GM12878 (cell line): ENCODE measurements around the gene CGA. TPM values are rescaled to one million over a fixed set of nuclear protein-coding genes. Genes with fewer than 3 reads are reported as not detected.
A peak's percentile ranks its signal among the peaks of the same experiment; 100 is the strongest.
"Not testable (repeated sequence)": the region's sequence is repeated elsewhere in the genome, so short reads cannot be mapped to it uniquely, and the experiment has no call there.

Experiments
- ATAC-seq: fragments of 200-7000 bp; cut with Tn5 transposase; 3 replicates; pipeline ENCODE4 v1.9.1; 2020; ENCODE audit warnings: mild to moderate bottlenecking, moderate library complexity
- Bru-seq: library from RNA; stranded (reverse); fragments of 400-500 nt; gene quantifications from one replicate; lab custom pipeline; 2021; lab: Mats Ljungman, UMichigan
- BruChase-seq, 2 experiments: library from RNA; stranded (reverse); fragments of 400-500 nt; gene quantifications; one replicate each; lab custom pipeline; 2021; lab: Mats Ljungman, UMichigan
- BruUV-seq: library from RNA; stranded (reverse); fragments of 400-500 nt; replicated peaks from 2 replicates; lab custom pipeline; 2021; lab: Mats Ljungman, UMichigan
- CTCF ChIA-PET: fragments of 300-600 bp; sonication (Branson Sonifier 250); formaldehyde crosslinking; extraction: SDS; loops from one replicate; lab custom pipeline; 2021; ENCODE audit warnings: inconsistent platforms; lab: Yijun Ruan, JAX
- POLR2A ChIA-PET: fragments of 350-600 bp; formaldehyde crosslinking; extraction: SDS; loops from one replicate; lab custom pipeline; 2021; ENCODE audit warnings: inconsistent platforms; lab: Charles Lee
- RAD21 ChIA-PET: fragments of 300-600 bp; sonication (Branson Sonifier 250); formaldehyde crosslinking; loops from one replicate; lab custom pipeline; 2023; ENCODE audit warnings: antibody characterized with exemption; ENCODE audit not compliant: unreplicated experiment; lab: Charles Lee
- SMC1A ChIA-PET: fragments of 300-600 bp; sonication (Branson Sonifier 250); formaldehyde crosslinking; loops from one replicate; lab custom pipeline; 2023; ENCODE audit not compliant: unreplicated experiment, uncharacterized antibody; lab: Charles Lee
- DNase-seq: peaks from one replicate; pipeline ENCODE4 v3.0.0-alpha.2; 2011; ENCODE audit warnings: low read depth, low spot score
- FAIRE-seq: peaks from 3 replicates; lab custom pipeline; 2011; peaks lifted over from hg19 to GRCh38; lab: Jason Lieb, UNC
- H2AFZ ChIP-seq: 2 replicates; pipeline ENCODE4 v1.6.0; 2011; ENCODE audit warnings: low read depth, low read length, control low read depth; ENCODE audit not compliant: control insufficient read depth
- H3K27ac ChIP-seq: 2 replicates; pipeline ENCODE4 v1.5.1; 2011; ENCODE audit warnings: control low read depth; ENCODE audit not compliant: control insufficient read depth, insufficient read depth
- H3K27me3 ChIP-seq, 2 experiments: replicated peaks in 1 of 2; 2 replicates each; pipeline versions ENCODE4 v1.6.0 to v1.6.1; 2011; ENCODE audit warnings: low read length in 1 of 2; ENCODE audit not compliant: control insufficient read depth in 2 of 2, insufficient read depth in 2 of 2
- H3K36me3 ChIP-seq, 2 experiments: 2 replicates each; pipeline ENCODE4 v1.5.1; 2011; ENCODE audit warnings: low read length in 1 of 2; ENCODE audit not compliant: control insufficient read depth in 2 of 2, insufficient read depth in 2 of 2
- H3K4me1 ChIP-seq: 2 replicates; pipeline ENCODE4 v1.6.1; 2011; ENCODE audit warnings: mild to moderate bottlenecking, low read length, moderate library complexity, mixed read lengths; ENCODE audit not compliant: control insufficient read depth, insufficient read depth
- H3K4me2 ChIP-seq: 2 replicates; pipeline ENCODE4 v1.6.0; 2011; ENCODE audit warnings: control low read depth; ENCODE audit not compliant: control insufficient read depth, insufficient read depth
- H3K4me3 ChIP-seq: fragments of 200-600 bp; sonication (generic); 2 replicates; pipeline ENCODE4 v1.5.1; 2016
- H3K79me2 ChIP-seq: 2 replicates; pipeline ENCODE4 v1.6.0; 2011; ENCODE audit warnings: low read length; ENCODE audit not compliant: control insufficient read depth, insufficient read depth
- H3K9ac ChIP-seq: 2 replicates; pipeline ENCODE4 v1.8.0; 2011; ENCODE audit warnings: low read length, control low read depth, mixed read lengths; ENCODE audit not compliant: control insufficient read depth, insufficient read depth
- H3K9me3 ChIP-seq: replicated peaks from 3 replicates; pipeline ENCODE4 v1.5.1; 2011; ENCODE audit warnings: mild to moderate bottlenecking, low read length; ENCODE audit not compliant: control insufficient read depth, insufficient read depth
- H4K20me1 ChIP-seq: 2 replicates; pipeline ENCODE4 v1.6.0; 2011; ENCODE audit not compliant: control insufficient read depth, insufficient read depth
- CREM ChIP-seq: IDR thresholded peaks from 2 replicates; pipeline ENCODE4 v1.6.1; 2014; ENCODE audit warnings: antibody characterized with exemption, low read depth
- EP300 ChIP-seq, 2 experiments: fragments of 150-350 bp in 1 of 2; IDR thresholded peaks; 2 replicates each; pipeline ENCODE4 v1.6.1; 2011 to 2012; ENCODE audit warnings: low read depth in 2 of 2, low read length in 2 of 2, borderline replicate concordance in 1 of 2, improper control_type of control experiment in 1 of 2, inconsistent platforms in 1 of 2; ENCODE audit not compliant: control insufficient read depth in 1 of 2
- WGBS: methylation state at CpG from one replicate; pipeline ENCODE4 v1.1.6; 2016; ENCODE audit warnings: low lambda C conversion rate; ENCODE audit not compliant: insufficient replicate concordance, insufficient coverage; ENCODE audit errors: missing lambda C conversion rate; 5-methylcytosine and 5-hydroxymethylcytosine counted together
- in situ Hi-C: fragments of 300-500 bp; cut with MboI; formaldehyde crosslinking; loops from 9 replicates; pipeline ENCODE4 v1.14.3; 2018; ENCODE audit warnings: mixed read lengths
- intact Hi-C: fragments of 100-400 bp; cut with micrococcal nuclease; formaldehyde crosslinking; loops from one replicate; pipeline ENCODE4 v1.14.2; 2022; ENCODE audit not compliant: unreplicated experiment
- long read RNA-seq, 2 experiments: library from polyadenylated mRNA; unstranded; transcript quantifications; one replicate each; pipeline ENCODE4 v2.0.0, GENCODE V29; 2019 to 2020
- polyA minus RNA-seq, 3 experiments: library from RNA; depleted of rRNA, polyadenylated mRNA; stranded (reverse); fragments of >200 nt; gene quantifications; 2 replicates each; pipeline ENCODE4 v1.2.3, GENCODE V29; 2011
- polyA plus RNA-seq, 11 experiments: library from polyadenylated mRNA; depleted of rRNA in 4 of 11; unstranded in 6 of 11; stranded (reverse) in 5 of 11; fragments of >200 nt; fragmentation: Nextera tagmentation in 4 of 11; fragmentation: Illumina TruSeq in 1 of 11; extraction: Ambion mirVana in 4 of 11; extraction: Trizol in 1 of 11; gene quantifications; 1 replicate in 1 of 11; 2 replicates in 10 of 11; pipeline versions ENCODE4 v1.2.1 to v1.2.3, GENCODE V29; 2011 to 2016; ENCODE audit warnings: inconsistent platforms in 2 of 11, missing spikeins in 2 of 11, low read depth in 1 of 11
- total RNA-seq, 4 experiments: library from RNA; depleted of rRNA in 3 of 4; stranded (reverse); fragments of >200 nt in 3 of 4; fragmentation: Illumina TruSeq in 1 of 4; extraction: Trizol in 1 of 4; gene quantifications; 2 replicates each; pipeline versions ENCODE4 v1.2.1 to v1.2.3, GENCODE V29; 2013 to 2021

CGA gene
- total RNA-seq (2013; cell fraction: nucleolus; rRNA removed), result not detected in 2 replicates
- total RNA-seq (2014; rRNA removed), result not detected in 2 replicates
- total RNA-seq (2014; rRNA removed; fragmentation: Illumina TruSeq; extraction: Trizol), result not detected in 2 replicates
- not detected in 2 replicates for total RNA-seq (2021)
- polyA plus RNA-seq (2011; ENCODE audit: low read depth), result not detected
- 0.11 and 0.26 TPM in 2 replicates for polyA plus RNA-seq (2011; rRNA removed)
- polyA plus RNA-seq (2011; cell fraction: cytosol; rRNA removed), result 0.09 and 0.12 TPM in 2 replicates
- polyA plus RNA-seq (2011; cell fraction: nucleus; rRNA removed), result not detected in 2 replicates
- polyA plus RNA-seq (2012), result not detected in 2 replicates
- 0.10 TPM in 1 of 2 replicates, not detected in the other for polyA plus RNA-seq (2014; fragmentation: Illumina TruSeq; extraction: Trizol)
- polyA plus RNA-seq (2014; fragmentation: Nextera tagmentation; extraction: Ambion mirVana), result under 1 TPM; 0.13 to 0.27 TPM
- not detected in 2 replicates for polyA plus RNA-seq (2014; rRNA removed)
- polyA plus RNA-seq (2016; fragmentation: Nextera tagmentation; extraction: Ambion mirVana), result not detected
- polyA minus RNA-seq (2011; rRNA and poly(A)+ RNA removed), result not detected in 2 replicates
- 18.8 and 25.4 TPM in 2 replicates for polyA minus RNA-seq (2011; cell fraction: cytosol; rRNA and poly(A)+ RNA removed)
- polyA minus RNA-seq (2011; cell fraction: nucleus; rRNA and poly(A)+ RNA removed), result 0.85 and 5.6 TPM in 2 replicates
- percentile 8 among the genes with signal in this experiment for Bru-seq, nascent RNA
- percentile 16 among the genes with signal in this experiment for BruChase-seq, experiment 1, labeled RNA remaining after a 6-hour chase
- percentile 8 among the genes with signal in this experiment for BruChase-seq, experiment 2, labeled RNA remaining after a 2-hour chase
- long read RNA-seq, experiment 1, result 0 reads
- long read RNA-seq, experiment 2, result 0 reads

DNA sequence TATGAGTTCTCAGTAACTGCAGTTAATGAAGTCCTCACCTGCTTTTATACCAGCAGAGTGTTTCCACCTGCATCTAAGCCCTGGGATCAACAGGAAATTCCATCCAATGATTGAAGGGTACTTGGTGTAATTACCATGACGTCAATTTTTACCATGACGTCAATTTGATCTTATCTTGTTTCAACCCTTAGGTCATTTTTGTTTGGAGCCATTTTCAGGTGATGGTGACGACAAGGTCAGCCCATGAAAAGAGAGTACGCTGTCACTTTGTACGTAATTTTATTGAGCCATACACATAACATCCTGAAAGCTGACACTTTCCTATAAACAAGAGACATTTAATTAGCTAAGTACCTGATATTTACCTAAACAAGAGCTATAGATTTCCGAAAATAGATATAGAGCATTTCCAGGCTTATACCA lies at the start of gene CGA:
Gene CGA (minus strand): TSS at position 20 of the 423 bp plus-strand sequence. CDS start 6,906 bp downstream, outside the sequence.
- no peaks in the 10 kb centered on the region for H3K4me1 ChIP-seq
- no peak within 1 kb of the TSS for H2AFZ ChIP-seq
- no peak within 1 kb of the TSS for H3K27ac ChIP-seq
- in situ Hi-C loops, result no loop called here
- no peak within 1 kb of the TSS for H3K4me2 ChIP-seq
- no peaks in the 10 kb centered on the region for H4K20me1 ChIP-seq
- no peaks in the 10 kb centered on the region for H3K9me3 ChIP-seq
- POLR2A ChIA-PET, result no interaction called here
- WGBS, result 74% methylated on average over 6 of the region's 6 CpGs
- no peak for ATAC-seq
- TF ChIP-seq CREM (0 out of 2 replicates have a peak, but pooled peaks have one; percentile 15), EP300 (IDR thresholded peaks at IDR 0.05; ENCODE audit: borderline replicate concordance in 1 of 2, control insufficient read depth in 1 of 2, low read depth in 2 of 2, low read length in 2 of 2) (no peak)
- RAD21 ChIA-PET, result no interaction called here
- intact Hi-C loops, result no loop called here
- SMC1A ChIA-PET, result interaction anchor here (0.6 kb wide), 1 partner anchor 14 kb away, joined by 3 read pairs; no protein-coding TSS in a partner anchor
- no peak for DNase-seq
- no peak within 1 kb of the TSS for H3K4me3 ChIP-seq
- FAIRE-seq, result no peak
- H3K9ac ChIP-seq, result no peak within 1 kb of the TSS
- no peaks in the 10 kb centered on the region for H3K36me3 ChIP-seq
- H3K79me2 ChIP-seq, result no peaks in the 10 kb centered on the region
- no peaks in the 10 kb centered on the region for H3K27me3 ChIP-seq
- CTCF ChIA-PET, result interaction anchor here (1.1 to 5.4 kb wide), 4 partner anchors 9 to 16 kb away, joined by 3 to 31 read pairs (median 4); no protein-coding TSS in a partner anchor
- no TSS peak for BruUV-seq

DNA sequence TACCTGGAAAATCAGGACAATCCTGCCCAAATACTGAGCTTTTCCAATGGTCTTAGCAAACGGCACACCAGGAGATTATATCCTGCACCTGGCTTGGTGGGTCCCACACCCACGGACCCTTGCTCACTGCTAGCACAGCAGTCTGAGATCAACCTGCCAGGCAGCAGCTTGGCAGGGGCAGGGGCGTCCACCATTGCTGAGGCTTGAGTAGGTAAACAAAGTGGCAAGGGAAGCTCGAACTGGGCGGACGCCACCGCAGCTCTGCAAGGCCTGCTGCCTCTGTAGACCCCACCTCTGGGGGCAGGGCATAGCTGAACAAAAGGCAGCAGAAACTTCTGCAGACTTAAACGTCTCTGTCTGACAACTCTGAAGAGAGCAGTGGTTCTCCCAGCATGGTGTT lies 45.0 kb upstream of the CGA start:
- intact Hi-C loops, result loop anchor here (1.0 to 5.0 kb wide), 3 partner anchors 73 to 251 kb away; no protein-coding TSS in a partner anchor
- not testable (repeated sequence) for H2AFZ ChIP-seq, FAIRE-seq, BruUV-seq, H3K9me3 ChIP-seq, H3K79me2 ChIP-seq, H3K27me3 ChIP-seq, H3K36me3 ChIP-seq, DNase-seq, H3K4me1 ChIP-seq, ATAC-seq, H3K9ac ChIP-seq, H3K4me3 ChIP-seq, H3K27ac ChIP-seq, H4K20me1 ChIP-seq, H3K4me2 ChIP-seq
- in situ Hi-C loops, result loop anchor here (5.0 kb wide), 2 partner anchors 92 to 252 kb away; no protein-coding TSS in a partner anchor
- POLR2A ChIA-PET, result interaction anchor here (0.6 to 1.0 kb wide), 2 partner anchors 17 to 854 kb away, joined by 3 read pairs; no protein-coding TSS in a partner anchor
- 71% methylated on average over 8 of the region's 8 CpGs for WGBS
- SMC1A ChIA-PET, result interaction anchor here (0.5 to 4.3 kb wide), 18 partner anchors 9 to 488 kb away, joined by 3 to 27 read pairs (median 4); no protein-coding TSS in a partner anchor
- CTCF ChIA-PET, result interaction anchor here (0.7 to 4.7 kb wide), 33 partner anchors 9 to 1731 kb away, joined by 3 to 39 read pairs (median 4); no protein-coding TSS in a partner anchor
- RAD21 ChIA-PET, result interaction anchor here (1.0 to 2.6 kb wide), 14 partner anchors 10 to 1730 kb away, joined by 3 to 9 read pairs (median 4); no protein-coding TSS in a partner anchor
